GM10248 (cell line): ENCODE results near the gene CFI.

ENCODE experiments used
- CTCF ChIA-PET: fragments of 300-600 bp; sonication (Branson Sonifier 250); formaldehyde crosslinking; extraction: SDS; loops from one replicate; lab custom pipeline; 2021; ENCODE audit warnings: antibody characterized with exemption; lab: Yijun Ruan, JAX
- POLR2A ChIA-PET: fragments of 350-650 bp; sonication (Branson Sonifier 250); formaldehyde crosslinking; extraction: SDS; loops from one replicate; lab custom pipeline; 2020; ENCODE audit warnings: antibody characterized with exemption; lab: Yijun Ruan, JAX
- DNase-seq: peaks from one replicate; pipeline ENCODE4 v3.0.0; 2012; ENCODE audit errors: extremely low spot score
- TF ChIP-seq, protein P1 (sequence below): IDR thresholded peaks from 2 replicates; pipeline ENCODE4 v1.5.1; 2012; ENCODE audit warnings: mild to moderate bottlenecking, low read depth; ENCODE audit errors: extremely low read depth, missing control alignments, control extremely low read depth

CFI gene

DNA sequence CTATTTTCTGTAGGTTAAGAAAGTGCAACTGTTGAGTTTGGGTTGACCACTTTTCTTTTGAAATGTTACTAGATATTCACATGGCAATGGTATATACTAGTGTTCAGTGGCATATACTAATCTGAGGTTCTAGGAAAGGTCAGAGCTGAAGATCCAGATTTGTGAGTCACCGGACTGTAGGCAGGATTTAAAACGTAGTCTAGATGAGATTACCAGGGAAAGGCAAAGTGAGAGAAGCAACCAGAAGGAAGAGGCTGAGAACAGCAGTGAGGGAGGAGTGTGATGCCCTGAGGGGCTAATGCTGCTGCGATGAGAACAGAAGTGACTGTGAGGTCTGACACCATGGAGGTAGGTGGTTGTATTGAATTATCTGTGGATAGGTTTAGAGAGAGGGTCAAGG, 62.3 kb downstream of the CFI start:
- TF ChIP-seq, protein P1, sequence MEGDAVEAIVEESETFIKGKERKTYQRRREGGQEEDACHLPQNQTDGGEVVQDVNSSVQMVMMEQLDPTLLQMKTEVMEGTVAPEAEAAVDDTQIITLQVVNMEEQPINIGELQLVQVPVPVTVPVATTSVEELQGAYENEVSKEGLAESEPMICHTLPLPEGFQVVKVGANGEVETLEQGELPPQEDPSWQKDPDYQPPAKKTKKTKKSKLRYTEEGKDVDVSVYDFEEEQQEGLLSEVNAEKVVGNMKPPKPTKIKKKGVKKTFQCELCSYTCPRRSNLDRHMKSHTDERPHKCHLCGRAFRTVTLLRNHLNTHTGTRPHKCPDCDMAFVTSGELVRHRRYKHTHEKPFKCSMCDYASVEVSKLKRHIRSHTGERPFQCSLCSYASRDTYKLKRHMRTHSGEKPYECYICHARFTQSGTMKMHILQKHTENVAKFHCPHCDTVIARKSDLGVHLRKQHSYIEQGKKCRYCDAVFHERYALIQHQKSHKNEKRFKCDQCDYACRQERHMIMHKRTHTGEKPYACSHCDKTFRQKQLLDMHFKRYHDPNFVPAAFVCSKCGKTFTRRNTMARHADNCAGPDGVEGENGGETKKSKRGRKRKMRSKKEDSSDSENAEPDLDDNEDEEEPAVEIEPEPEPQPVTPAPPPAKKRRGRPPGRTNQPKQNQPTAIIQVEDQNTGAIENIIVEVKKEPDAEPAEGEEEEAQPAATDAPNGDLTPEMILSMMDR: no peak
- ChIA-PET CTCF (interaction anchor here (1.4 kb wide), 1 partner anchor 9 kb away, joined by 6 read pairs; the partner anchor contains the start of gene PLA2G12A), POLR2A (no interaction called here)
- DNase-seq: no peak

DNA sequence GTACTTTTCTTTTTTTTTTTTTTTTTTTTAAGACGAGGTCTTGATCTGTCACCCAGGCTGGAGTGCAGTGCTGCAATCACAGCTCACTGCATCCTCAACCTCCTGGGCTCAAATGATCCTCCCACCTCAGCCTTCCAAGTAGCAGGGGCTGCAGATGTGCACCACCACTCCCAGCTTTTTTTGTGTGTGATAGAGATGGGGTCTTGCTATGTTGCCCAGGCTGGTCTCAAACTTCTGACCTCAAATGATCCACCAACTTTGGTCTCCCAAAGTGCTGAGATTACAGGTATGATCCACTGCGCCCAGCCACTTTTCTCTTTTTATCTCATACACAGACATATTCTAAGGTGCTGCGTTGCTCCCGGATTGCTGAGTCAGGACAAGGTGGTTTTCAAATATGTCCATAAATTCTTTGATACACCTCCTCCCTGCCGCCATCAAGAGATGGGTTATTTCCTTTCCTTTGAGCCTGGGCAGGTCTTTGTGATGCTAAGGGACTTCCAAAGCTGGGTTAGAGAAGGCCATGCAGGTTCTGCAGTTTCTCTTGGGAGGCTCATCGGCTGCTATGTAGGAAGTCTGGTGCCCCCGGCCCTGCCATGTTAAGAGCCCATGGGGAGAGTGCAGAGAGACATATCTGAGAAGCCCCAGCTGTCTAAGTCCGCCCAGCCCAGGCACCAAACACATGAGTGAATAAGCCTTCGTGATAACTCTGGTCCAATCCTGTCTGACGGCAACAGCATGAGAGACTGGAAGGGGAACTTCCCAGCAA, 63.5 kb downstream of the CFI start:
- TF ChIP-seq, protein P1: no peak
- POLR2A ChIA-PET: no interaction called here
- DNase-seq: no peak
- CTCF ChIA-PET: interaction anchor here (1.3 to 1.7 kb wide), 2 partner anchors 9 to 14 kb away, joined by 3 to 10 read pairs; no protein-coding TSS in a partner anchor

DNA sequence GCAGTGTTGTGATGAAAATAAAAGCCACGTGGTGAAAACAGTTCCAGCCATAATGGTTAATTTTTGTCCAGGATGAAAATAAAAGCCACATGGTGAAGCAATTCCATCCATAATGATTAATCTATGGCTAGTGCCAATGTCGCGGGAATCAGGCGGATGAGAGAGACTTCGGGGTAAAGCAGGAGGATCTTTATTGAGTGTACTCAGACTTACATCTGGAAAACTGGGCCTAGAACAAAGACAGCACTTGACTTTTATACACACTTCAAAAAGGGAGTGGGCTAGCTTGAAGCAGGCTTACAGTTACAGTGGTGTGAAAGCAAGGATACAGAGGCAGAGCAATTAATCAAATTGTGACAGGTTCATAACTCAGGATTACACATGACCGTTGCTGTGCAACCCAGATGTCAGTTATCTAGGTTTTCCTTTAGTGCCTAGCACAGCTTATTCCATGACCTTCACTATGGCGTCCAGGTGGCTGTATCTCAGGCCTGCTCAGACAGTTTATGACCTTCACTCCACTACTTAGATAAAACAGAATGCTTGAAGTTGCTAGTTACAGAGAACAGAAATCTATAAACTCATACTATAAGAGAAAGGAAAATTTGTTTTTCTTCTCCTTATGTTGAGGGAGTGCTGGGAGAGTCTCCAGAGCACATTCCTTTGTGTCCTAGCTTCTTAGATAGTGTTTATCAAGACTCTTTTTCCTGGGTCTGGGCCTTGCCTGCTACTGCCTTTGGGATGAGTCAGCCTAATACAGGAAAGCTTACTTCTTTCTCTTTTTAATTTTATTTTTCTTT, 66.0 kb downstream of the CFI start:
- POLR2A ChIA-PET: no interaction called here
- no peak for DNase-seq
- TF ChIP-seq, protein P1: no peak
- CTCF ChIA-PET: interaction anchor here (1.6 kb wide), 1 partner anchor 302 kb away, joined by 4 read pairs; the partner anchor contains the start of gene SEC24B

DNA sequence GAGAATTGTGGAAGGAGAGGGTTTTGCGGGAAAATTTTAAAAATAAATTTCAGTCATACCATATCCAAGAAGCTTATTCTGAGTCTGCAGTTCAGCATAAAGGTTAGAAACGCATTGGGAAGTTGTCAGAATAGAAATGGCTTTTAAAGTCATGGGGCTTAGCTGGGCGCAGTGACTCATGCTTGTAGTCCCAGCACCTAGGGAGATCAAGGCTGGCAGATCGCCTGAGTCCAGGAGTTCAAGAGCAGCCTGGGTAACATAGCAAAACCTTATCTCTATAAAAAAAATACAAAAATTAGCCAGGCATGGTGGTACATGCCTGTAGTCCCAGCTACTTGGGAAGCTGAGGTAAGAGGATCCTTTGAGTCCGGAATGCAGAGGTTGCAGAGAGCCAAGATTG, 68.1 kb downstream of the CFI start:
- ChIA-PET POLR2A (no interaction called here), CTCF (interaction anchor here (0.9 to 1.5 kb wide), 2 partner anchors 300 to 307 kb away, joined by 3 to 4 read pairs; partner anchors contain the start of gene SEC24B)
- no peak for DNase-seq
- TF ChIP-seq, protein P1: no peak

DNA sequence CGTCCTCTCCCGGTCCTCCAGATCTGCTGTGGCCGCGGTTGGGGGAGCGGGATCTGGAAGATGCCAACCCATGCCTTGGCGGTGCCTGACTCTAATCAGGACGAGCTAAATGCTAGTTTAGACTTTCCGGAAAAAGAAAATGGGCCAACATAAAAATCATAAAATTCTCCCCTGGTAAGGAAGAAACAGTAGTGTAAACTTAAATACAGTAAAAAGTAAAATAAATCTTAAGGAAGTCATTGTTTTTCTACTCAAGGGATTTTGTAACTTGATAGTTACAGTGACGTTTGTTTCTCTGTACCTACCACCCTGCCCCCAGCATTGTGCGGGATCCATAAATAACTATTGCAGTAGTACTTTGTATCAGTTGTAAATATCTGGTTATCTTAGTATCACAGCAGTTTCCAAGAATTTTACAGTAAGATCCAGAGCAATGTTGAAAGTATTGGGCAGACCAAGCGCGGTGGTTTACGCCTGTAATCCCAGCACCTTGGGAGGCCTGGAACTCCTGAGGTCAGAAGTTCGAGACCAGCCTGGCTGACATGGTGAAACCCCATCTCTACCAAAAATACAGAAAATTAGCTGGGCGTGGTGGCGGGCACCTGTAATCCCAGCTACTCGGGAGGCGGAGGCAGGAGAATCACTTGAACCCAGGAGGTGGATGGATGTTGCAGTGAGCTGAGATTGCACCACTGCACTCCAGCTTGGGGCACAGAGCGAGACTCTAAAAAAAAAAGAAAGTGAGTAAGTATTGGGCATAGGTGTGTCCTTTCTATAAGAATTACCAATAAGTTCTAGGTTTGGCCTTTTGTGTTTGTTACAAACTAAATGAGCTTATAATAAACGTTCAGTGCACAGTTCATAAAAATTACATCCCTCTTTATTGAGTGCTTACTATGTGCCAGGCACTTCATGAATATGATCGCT, 70.9 kb downstream of the CFI start:
- ChIA-PET CTCF (interaction anchor here (1.2 to 3.2 kb wide), 7 partner anchors 9 to 287 kb away, joined by 3 to 16 read pairs (median 5); partner anchors contain the start of gene CASP6), POLR2A (no interaction called here)
- DNase-seq: no peak
- TF ChIP-seq, protein P1: no peak
